Measurements from ENCODE around the gene NR2F1-AS1.
A peak's percentile ranks its signal among the peaks of the same experiment; 100 is the strongest.

Gene NR2F1-AS1

GRCh38 chr5:93588352-93589151 lies 7.5 kb upstream of the NR2F1-AS1 start:
- H3K9me3 ChIP-seq (ENCODE audit: severe bottlenecking), result no peaks in the 10 kb centered on the region
- TF ChIP-seq, protein P1, sequence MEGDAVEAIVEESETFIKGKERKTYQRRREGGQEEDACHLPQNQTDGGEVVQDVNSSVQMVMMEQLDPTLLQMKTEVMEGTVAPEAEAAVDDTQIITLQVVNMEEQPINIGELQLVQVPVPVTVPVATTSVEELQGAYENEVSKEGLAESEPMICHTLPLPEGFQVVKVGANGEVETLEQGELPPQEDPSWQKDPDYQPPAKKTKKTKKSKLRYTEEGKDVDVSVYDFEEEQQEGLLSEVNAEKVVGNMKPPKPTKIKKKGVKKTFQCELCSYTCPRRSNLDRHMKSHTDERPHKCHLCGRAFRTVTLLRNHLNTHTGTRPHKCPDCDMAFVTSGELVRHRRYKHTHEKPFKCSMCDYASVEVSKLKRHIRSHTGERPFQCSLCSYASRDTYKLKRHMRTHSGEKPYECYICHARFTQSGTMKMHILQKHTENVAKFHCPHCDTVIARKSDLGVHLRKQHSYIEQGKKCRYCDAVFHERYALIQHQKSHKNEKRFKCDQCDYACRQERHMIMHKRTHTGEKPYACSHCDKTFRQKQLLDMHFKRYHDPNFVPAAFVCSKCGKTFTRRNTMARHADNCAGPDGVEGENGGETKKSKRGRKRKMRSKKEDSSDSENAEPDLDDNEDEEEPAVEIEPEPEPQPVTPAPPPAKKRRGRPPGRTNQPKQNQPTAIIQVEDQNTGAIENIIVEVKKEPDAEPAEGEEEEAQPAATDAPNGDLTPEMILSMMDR (IDR thresholded peaks at IDR 0.05; ENCODE audit: low read depth, low read length), result no peak
- no peak for DNase-seq
- H3K27me3 ChIP-seq (ENCODE audit: insufficient read depth, low read depth, severe bottlenecking), result no peaks in the 10 kb centered on the region
- no peak overlapping the region for H3K27ac ChIP-seq
- H3K36me3 ChIP-seq, result no peaks in the 10 kb centered on the region; the same call in 1 of the 2 replicates
- H3K4me3 ChIP-seq (ENCODE audit: low read depth, low read length), result no peak overlapping the region

GRCh38 chr5:93587597-93588351 lies 6.8 kb upstream of the NR2F1-AS1 start:
- H3K27ac ChIP-seq, result no peak overlapping the region
- H3K9me3 ChIP-seq (ENCODE audit: severe bottlenecking), result no peaks in the 10 kb centered on the region
- TF ChIP-seq, protein P1 (IDR thresholded peaks at IDR 0.05; ENCODE audit: low read depth, low read length), result no peak
- H3K4me3 ChIP-seq (ENCODE audit: low read depth, low read length), result no peak overlapping the region
- no peaks in the 10 kb centered on the region for H3K27me3 ChIP-seq (ENCODE audit: insufficient read depth, low read depth, severe bottlenecking)
- DNase-seq, result no peak
- no peaks in the 10 kb centered on the region; the same call in 1 of the 2 replicates for H3K36me3 ChIP-seq

GRCh38 chr5:93586736-93587596 lies 5.9 kb upstream of the NR2F1-AS1 start:
- no peaks in the 10 kb centered on the region for H3K27me3 ChIP-seq (ENCODE audit: insufficient read depth, low read depth, severe bottlenecking)
- TF ChIP-seq, protein P1 (IDR thresholded peaks at IDR 0.05; ENCODE audit: low read depth, low read length), result no peak
- no peak overlapping the region for H3K4me3 ChIP-seq (ENCODE audit: low read depth, low read length)
- DNase-seq, result no peak
- no peaks in the 10 kb centered on the region for H3K9me3 ChIP-seq (ENCODE audit: severe bottlenecking)
- no peak overlapping the region for H3K27ac ChIP-seq
- no peaks in the 10 kb centered on the region; the same call in 1 of the 2 replicates for H3K36me3 ChIP-seq

- TF ChIP-seq, protein P1 (IDR thresholded peaks at IDR 0.05; ENCODE audit: low read depth, low read length), result no peak
- no peak for DNase-seq
Observed at GRCh38 chr5:93585767-93586385, 4.9 kb upstream of the NR2F1-AS1 start.

GRCh38 chr5:93585041-93585766 lies 4.2 kb upstream of the NR2F1-AS1 start:
- H3K4me3 ChIP-seq (ENCODE audit: low read depth, low read length), result peak overlapping the region; percentile 49
- TF ChIP-seq, protein P1 (IDR thresholded peaks at IDR 0.05; ENCODE audit: low read depth, low read length), result no peak
- H3K27me3 ChIP-seq (ENCODE audit: insufficient read depth, low read depth, severe bottlenecking), result no peaks in the 10 kb centered on the region
- H3K27ac ChIP-seq, result no peak overlapping the region
- DNase-seq, result peak; percentile 60
- no peaks in the 10 kb centered on the region for H3K9me3 ChIP-seq (ENCODE audit: severe bottlenecking)
- H3K36me3 ChIP-seq, result no peaks in the 10 kb centered on the region; the same call in 1 of the 2 replicates

More at GRCh38 chr5:93585767-93586385, 4.9 kb upstream of the NR2F1-AS1 start:
- no peak overlapping the region for H3K27ac ChIP-seq
- H3K4me3 ChIP-seq (ENCODE audit: low read depth, low read length), result peak overlapping the region; percentile 49
- H3K9me3 ChIP-seq (ENCODE audit: severe bottlenecking), result no peaks in the 10 kb centered on the region
- H3K27me3 ChIP-seq (ENCODE audit: insufficient read depth, low read depth, severe bottlenecking), result no peaks in the 10 kb centered on the region
- H3K36me3 ChIP-seq, result no peaks in the 10 kb centered on the region; the same call in 1 of the 2 replicates
